GM12878 (cell line): ENCODE data around the gene ALG8. TPM values are rescaled to one million over a fixed set of nuclear protein-coding genes. Genes with fewer than 3 reads are reported as not detected.

Experiments
- ATAC-seq: fragments of 200-7000 bp; cut with Tn5 transposase; 3 replicates; pipeline ENCODE4 v1.9.1; 2020; ENCODE audit warnings: mild to moderate bottlenecking, moderate library complexity
- BruUV-seq: library from RNA; stranded (reverse); fragments of 400-500 nt; replicated peaks from 2 replicates; lab custom pipeline; 2021; lab: Mats Ljungman, UMichigan
- CTCF ChIA-PET: fragments of 300-600 bp; sonication (Branson Sonifier 250); formaldehyde crosslinking; extraction: SDS; loops from one replicate; lab custom pipeline; 2021; ENCODE audit warnings: inconsistent platforms; lab: Yijun Ruan, JAX
- POLR2A ChIA-PET: fragments of 350-600 bp; formaldehyde crosslinking; extraction: SDS; loops from one replicate; lab custom pipeline; 2021; ENCODE audit warnings: inconsistent platforms; lab: Charles Lee
- RAD21 ChIA-PET: fragments of 300-600 bp; sonication (Branson Sonifier 250); formaldehyde crosslinking; loops from one replicate; lab custom pipeline; 2023; ENCODE audit warnings: antibody characterized with exemption; ENCODE audit not compliant: unreplicated experiment; lab: Charles Lee
- SMC1A ChIA-PET: fragments of 300-600 bp; sonication (Branson Sonifier 250); formaldehyde crosslinking; loops from one replicate; lab custom pipeline; 2023; ENCODE audit not compliant: unreplicated experiment, uncharacterized antibody; lab: Charles Lee
- DNase-seq: peaks from one replicate; pipeline ENCODE4 v3.0.0-alpha.2; 2011; ENCODE audit warnings: low read depth, low spot score
- FAIRE-seq: peaks from 3 replicates; lab custom pipeline; 2011; peaks lifted over from hg19 to GRCh38; lab: Jason Lieb, UNC
- H2AFZ ChIP-seq: 2 replicates; pipeline ENCODE4 v1.6.0; 2011; ENCODE audit warnings: low read depth, low read length, control low read depth; ENCODE audit not compliant: control insufficient read depth
- H3K27ac ChIP-seq: 2 replicates; pipeline ENCODE4 v1.5.1; 2011; ENCODE audit warnings: control low read depth; ENCODE audit not compliant: control insufficient read depth, insufficient read depth
- H3K27me3 ChIP-seq, 2 experiments: replicated peaks in 1 of 2; 2 replicates each; pipeline versions ENCODE4 v1.6.0 to v1.6.1; 2011; ENCODE audit warnings: low read length in 1 of 2; ENCODE audit not compliant: control insufficient read depth in 2 of 2, insufficient read depth in 2 of 2
- H3K36me3 ChIP-seq, 2 experiments: 2 replicates each; pipeline ENCODE4 v1.5.1; 2011; ENCODE audit warnings: low read length in 1 of 2; ENCODE audit not compliant: control insufficient read depth in 2 of 2, insufficient read depth in 2 of 2
- H3K4me1 ChIP-seq: 2 replicates; pipeline ENCODE4 v1.6.1; 2011; ENCODE audit warnings: mild to moderate bottlenecking, low read length, moderate library complexity, mixed read lengths; ENCODE audit not compliant: control insufficient read depth, insufficient read depth
- H3K4me2 ChIP-seq: 2 replicates; pipeline ENCODE4 v1.6.0; 2011; ENCODE audit warnings: control low read depth; ENCODE audit not compliant: control insufficient read depth, insufficient read depth
- H3K4me3 ChIP-seq: fragments of 200-600 bp; sonication (generic); 2 replicates; pipeline ENCODE4 v1.5.1; 2016
- H3K79me2 ChIP-seq: 2 replicates; pipeline ENCODE4 v1.6.0; 2011; ENCODE audit warnings: low read length; ENCODE audit not compliant: control insufficient read depth, insufficient read depth
- H3K9ac ChIP-seq: 2 replicates; pipeline ENCODE4 v1.8.0; 2011; ENCODE audit warnings: low read length, control low read depth, mixed read lengths; ENCODE audit not compliant: control insufficient read depth, insufficient read depth
- H3K9me3 ChIP-seq: replicated peaks from 3 replicates; pipeline ENCODE4 v1.5.1; 2011; ENCODE audit warnings: mild to moderate bottlenecking, low read length; ENCODE audit not compliant: control insufficient read depth, insufficient read depth
- H4K20me1 ChIP-seq: 2 replicates; pipeline ENCODE4 v1.6.0; 2011; ENCODE audit not compliant: control insufficient read depth, insufficient read depth
- BCL11A ChIP-seq: IDR thresholded peaks from 2 replicates; pipeline ENCODE4 v1.6.1; 2011; ENCODE audit warnings: low read depth, low read length
- ETV6 ChIP-seq, 2 experiments: fragments of 450-650 bp in 1 of 2; IDR thresholded peaks in 1 of 2; conservative IDR thresholded peaks in 1 of 2; 2 replicates each; pipeline ENCODE4 v1.6.1; 2014; ENCODE audit warnings: antibody characterized with exemption in 1 of 2, borderline replicate concordance in 1 of 2, low read depth in 1 of 2, mild to moderate bottlenecking in 1 of 2, moderate library complexity in 1 of 2
- HDGF ChIP-seq: fragments of 450-650 bp; IDR thresholded peaks from 2 replicates; pipeline ENCODE4 v1.6.1; 2016; ENCODE audit warnings: antibody characterized with exemption
- LARP7 ChIP-seq: fragments of 450-650 bp; IDR thresholded peaks from 2 replicates; pipeline ENCODE4 v1.6.1; 2017; ENCODE audit warnings: mild to moderate bottlenecking
- MLLT1 ChIP-seq: fragments of 450-650 bp; IDR thresholded peaks from 2 replicates; pipeline ENCODE4 v1.6.1; 2016; ENCODE audit warnings: mild to moderate bottlenecking
- WGBS: methylation state at CpG from one replicate; pipeline ENCODE4 v1.1.6; 2016; ENCODE audit warnings: low lambda C conversion rate; ENCODE audit not compliant: insufficient replicate concordance, insufficient coverage; ENCODE audit errors: missing lambda C conversion rate; 5-methylcytosine and 5-hydroxymethylcytosine counted together
- in situ Hi-C: fragments of 300-500 bp; cut with MboI; formaldehyde crosslinking; loops from 9 replicates; pipeline ENCODE4 v1.14.3; 2018; ENCODE audit warnings: mixed read lengths
- intact Hi-C: fragments of 100-400 bp; cut with micrococcal nuclease; formaldehyde crosslinking; loops from one replicate; pipeline ENCODE4 v1.14.2; 2022; ENCODE audit not compliant: unreplicated experiment
- polyA plus RNA-seq, 11 experiments: library from polyadenylated mRNA; depleted of rRNA in 4 of 11; unstranded in 6 of 11; stranded (reverse) in 5 of 11; fragments of >200 nt; fragmentation: Nextera tagmentation in 4 of 11; fragmentation: Illumina TruSeq in 1 of 11; extraction: Ambion mirVana in 4 of 11; extraction: Trizol in 1 of 11; gene quantifications; 1 replicate in 1 of 11; 2 replicates in 10 of 11; pipeline versions ENCODE4 v1.2.1 to v1.2.3, GENCODE V29; 2011 to 2016; ENCODE audit warnings: inconsistent platforms in 2 of 11, missing spikeins in 2 of 11, low read depth in 1 of 11
- total RNA-seq, 4 experiments: library from RNA; depleted of rRNA in 3 of 4; stranded (reverse); fragments of >200 nt in 3 of 4; fragmentation: Illumina TruSeq in 1 of 4; extraction: Trizol in 1 of 4; gene quantifications; 2 replicates each; pipeline versions ENCODE4 v1.2.1 to v1.2.3, GENCODE V29; 2013 to 2021

The ALG8 gene
- total and polyA plus RNA-seq, 10 of the 15 experiments (the other 5 are each of a cell fraction or from before 2014, with no cell fraction given) = 45.7 to 105 (median 68.4) TPM

DNA sequence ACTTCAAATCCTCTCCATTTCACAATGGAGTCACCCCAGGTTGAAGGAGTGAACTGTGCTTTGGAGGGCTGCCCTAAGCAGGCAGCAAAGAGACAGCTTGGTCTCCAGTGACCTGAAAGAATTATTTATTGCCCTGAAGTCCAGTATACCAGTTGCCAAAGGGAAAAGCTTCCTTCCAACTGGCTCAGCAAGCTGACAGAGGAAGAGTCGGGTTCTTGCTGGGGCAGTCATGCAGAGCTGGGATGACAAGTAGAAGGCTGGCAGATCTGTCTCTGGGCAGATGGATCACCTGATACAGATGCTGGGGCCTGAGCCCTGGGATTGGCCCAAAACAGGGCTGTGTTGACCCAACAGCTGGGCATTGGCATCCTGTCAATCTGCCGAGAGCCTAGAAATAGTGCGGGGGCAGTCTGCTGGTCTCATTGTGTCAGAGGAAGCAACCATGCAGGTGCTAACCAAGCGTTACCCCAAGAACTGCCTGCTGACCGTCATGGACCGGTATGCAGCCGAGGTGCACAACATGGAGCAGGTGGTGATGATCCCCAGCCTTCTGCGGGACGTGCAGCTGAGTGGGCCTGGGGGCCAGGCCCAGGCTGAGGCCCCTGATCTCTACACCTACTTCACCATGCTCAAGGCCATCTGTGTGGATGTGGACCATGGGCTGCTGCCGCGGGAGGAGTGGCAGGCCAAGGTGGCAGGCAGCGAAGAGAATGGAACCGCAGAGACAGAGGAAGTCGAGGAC is 75.8 kb downstream of the ALG8 start, which contains the start of gene THRSP:
THRSP (plus strand) TSS at position 422 of the 742 bp plus-strand sequence; CDS start at position 443, 21 bp downstream.
- FAIRE-seq (no peak), ATAC-seq (no peak), DNase-seq (no peak)
- no TSS peak for BruUV-seq
- Histone ChIP-seq H2AFZ (no peak within 1 kb of the TSS), H3K4me3 (no peak within 1 kb of the TSS), H3K36me3 (no peaks in the 10 kb centered on the region; a peak in 1 of 4 replicates), H3K27me3 (no peaks in the 10 kb centered on the region), H3K9ac (no peak within 1 kb of the TSS), H3K9me3 (no peaks in the 10 kb centered on the region), H4K20me1 (no peaks in the 10 kb centered on the region), H3K27ac (no peak within 1 kb of the TSS), H3K4me2 (no peak within 1 kb of the TSS), H3K79me2 (no peaks in the 10 kb centered on the region), H3K4me1 (no peaks in the 10 kb centered on the region)
- ChIA-PET CTCF (no interaction called here), POLR2A (no interaction called here), SMC1A (no interaction called here), RAD21 (interaction anchor here (0.5 kb wide), 1 partner anchor 181 kb away, joined by 4 read pairs; no protein-coding TSS in a partner anchor)
- in situ Hi-C loops = no loop called here
- TF ChIP-seq MLLT1 (no peak), LARP7 (no peak), ETV6 (conservative IDR thresholded peaks at IDR 0.05 in 1 of 2, IDR thresholded peaks at IDR 0.05 in 1 of 2; ENCODE audit: borderline replicate concordance in 1 of 2, low read depth in 1 of 2) (no peak), HDGF (no peak), BCL11A (no peak)
- 95% methylated on average over 14 of the region's 14 CpGs for WGBS
- intact Hi-C loops = no loop called here
